Measurements from ENCODE around the gene COL7A1.

COL7A1 gene

GRCh38 chr3:48567500-48567899, 27.6 kb downstream of the COL7A1 start:
- no peak overlapping the region for H3K4me2 ChIP-seq (ENCODE audit: low read length)
- no peak overlapping the region for H2BK12ac ChIP-seq (ENCODE audit: low read length)
- H3K14ac ChIP-seq (ENCODE audit: low read length) = no peak overlapping the region
- no peak overlapping the region for H2BK5ac ChIP-seq (ENCODE audit: low read depth, low read length, poor library complexity)
- H3K4ac ChIP-seq (ENCODE audit: low read depth, low read length) = no peak overlapping the region
- no peak overlapping the region for H3K23ac ChIP-seq (ENCODE audit: low read length)
- H2BK120ac ChIP-seq (ENCODE audit: insufficient read depth, low read length, poor library complexity) = no peak overlapping the region
- peaks cover 43 to 45% of the 10 kb centered on the region in 2 experiments for H3K36me3 ChIP-seq (ENCODE audit: control insufficient read depth in 1 of 2, insufficient read depth in 2 of 2, low read length in 2 of 2)
- no peaks in the 10 kb centered on the region for H3K27me3 ChIP-seq (ENCODE audit: insufficient read depth, low read length)
- no peak overlapping the region for H4K8ac ChIP-seq (ENCODE audit: low read depth, low read length)
- H3K79me2 ChIP-seq (ENCODE audit: control insufficient read depth, insufficient read depth, low read length, poor library complexity) = no peaks in the 10 kb centered on the region
- H3K9ac ChIP-seq (ENCODE audit: low read length) = no peak overlapping the region
- no peaks in the 10 kb centered on the region for H3K79me1 ChIP-seq (ENCODE audit: low read length)
- H2AK5ac ChIP-seq (ENCODE audit: low read length) = no peak overlapping the region
- H3K27ac ChIP-seq (ENCODE audit: low read depth, low read length) = no peak overlapping the region
- H4K12ac ChIP-seq (ENCODE audit: low read depth, low read length) = no peak overlapping the region
- H3K9me3 ChIP-seq (ENCODE audit: insufficient read depth, low read depth, low read length) = no peaks in the 10 kb centered on the region
- H3K4me1 ChIP-seq (ENCODE audit: control insufficient read depth in 1 of 2, insufficient read depth in 2 of 2, low read length in 2 of 2) = peaks cover 0 to 2% of the 10 kb centered on the region in 2 experiments
- no peak overlapping the region for H3K4me3 ChIP-seq (ENCODE audit: low read depth, low read length)
- no peak for DNase-seq
- no peak overlapping the region for H4K91ac ChIP-seq (ENCODE audit: low read depth, low read length)
- no peak overlapping the region for H2AFZ ChIP-seq (ENCODE audit: insufficient read depth, low read length, poor library complexity)
- no peak overlapping the region for H3K18ac ChIP-seq (ENCODE audit: low read length)
- no CpG with 5 or more reads among the region's 11 CpGs for WGBS (ENCODE audit: extremely low coverage, insufficient coverage, insufficient read length)

GRCh38 chr3:48567090-48567489, 28.0 kb downstream of the COL7A1 start:
- H2AFZ ChIP-seq (ENCODE audit: insufficient read depth, low read length, poor library complexity) = no peak overlapping the region
- no peak overlapping the region for H4K12ac ChIP-seq (ENCODE audit: low read depth, low read length)
- H2BK12ac ChIP-seq (ENCODE audit: low read length) = no peak overlapping the region
- H2BK5ac ChIP-seq (ENCODE audit: low read depth, low read length, poor library complexity) = no peak overlapping the region
- no peak overlapping the region for H3K23ac ChIP-seq (ENCODE audit: low read length)
- no peak overlapping the region for H3K18ac ChIP-seq (ENCODE audit: low read length)
- H3K9ac ChIP-seq (ENCODE audit: low read length) = no peak overlapping the region
- no peak overlapping the region for H3K14ac ChIP-seq (ENCODE audit: low read length)
- peaks cover 42 to 48% of the 10 kb centered on the region in 2 experiments for H3K36me3 ChIP-seq (ENCODE audit: control insufficient read depth in 1 of 2, insufficient read depth in 2 of 2, low read length in 2 of 2)
- no peak overlapping the region for H3K27ac ChIP-seq (ENCODE audit: low read depth, low read length)
- no peak overlapping the region for H3K4me3 ChIP-seq (ENCODE audit: low read depth, low read length)
- H3K79me1 ChIP-seq (ENCODE audit: low read length) = no peaks in the 10 kb centered on the region
- no peak overlapping the region for H2BK120ac ChIP-seq (ENCODE audit: insufficient read depth, low read length, poor library complexity)
- H3K4me1 ChIP-seq (ENCODE audit: control insufficient read depth in 1 of 2, insufficient read depth in 2 of 2, low read length in 2 of 2) = peaks cover 0 to 2% of the 10 kb centered on the region in 2 experiments
- H3K27me3 ChIP-seq (ENCODE audit: insufficient read depth, low read length) = no peaks in the 10 kb centered on the region
- H3K4me2 ChIP-seq (ENCODE audit: low read length) = no peak overlapping the region
- no peak overlapping the region for H2AK5ac ChIP-seq (ENCODE audit: low read length)
- no peak overlapping the region for H3K4ac ChIP-seq (ENCODE audit: low read depth, low read length)
- WGBS (ENCODE audit: extremely low coverage, insufficient coverage, insufficient read length) = no CpG with 5 or more reads among the region's 5 CpGs
- no peaks in the 10 kb centered on the region for H3K9me3 ChIP-seq (ENCODE audit: insufficient read depth, low read depth, low read length)
- no peak overlapping the region for H4K91ac ChIP-seq (ENCODE audit: low read depth, low read length)
- H4K8ac ChIP-seq (ENCODE audit: low read depth, low read length) = no peak overlapping the region
- H3K79me2 ChIP-seq (ENCODE audit: control insufficient read depth, insufficient read depth, low read length, poor library complexity) = no peaks in the 10 kb centered on the region
- no peak for DNase-seq

GRCh38 chr3:48566401-48566760, 28.7 kb downstream of the COL7A1 start:
- Histone ChIP-seq H4K91ac (ENCODE audit: low read depth, low read length) (no peak overlapping the region), H3K14ac (ENCODE audit: low read length) (no peak overlapping the region), H3K27me3 (ENCODE audit: insufficient read depth, low read length) (no peaks in the 10 kb centered on the region), H3K18ac (ENCODE audit: low read length) (no peak overlapping the region), H2BK5ac (ENCODE audit: low read depth, low read length, poor library complexity) (no peak overlapping the region), H3K4ac (ENCODE audit: low read depth, low read length) (no peak overlapping the region), H2AFZ (ENCODE audit: insufficient read depth, low read length, poor library complexity) (no peak overlapping the region), H3K79me1 (ENCODE audit: low read length) (no peaks in the 10 kb centered on the region), H3K9me3 (ENCODE audit: insufficient read depth, low read depth, low read length) (no peaks in the 10 kb centered on the region), H3K79me2 (ENCODE audit: control insufficient read depth, insufficient read depth, low read length, poor library complexity) (no peaks in the 10 kb centered on the region), H3K9ac (ENCODE audit: low read length) (no peak overlapping the region), H2BK12ac (ENCODE audit: low read length) (no peak overlapping the region), H3K27ac (ENCODE audit: low read depth, low read length) (no peak overlapping the region), H3K4me1 (ENCODE audit: control insufficient read depth in 1 of 2, insufficient read depth in 2 of 2, low read length in 2 of 2) (peaks cover 0 to 2% of the 10 kb centered on the region in 2 experiments), H4K12ac (ENCODE audit: low read depth, low read length) (no peak overlapping the region), H3K4me2 (ENCODE audit: low read length) (no peak overlapping the region), H4K8ac (ENCODE audit: low read depth, low read length) (no peak overlapping the region), H3K4me3 (ENCODE audit: low read depth, low read length) (no peak overlapping the region), H2BK120ac (ENCODE audit: insufficient read depth, low read length, poor library complexity) (no peak overlapping the region), H3K23ac (ENCODE audit: low read length) (no peak overlapping the region), H2AK5ac (ENCODE audit: low read length) (no peak overlapping the region), H3K36me3 (ENCODE audit: control insufficient read depth in 1 of 2, insufficient read depth in 2 of 2, low read length in 2 of 2) (peaks cover 37 to 47% of the 10 kb centered on the region in 2 experiments)
- no CpG with 5 or more reads among the region's 9 CpGs for WGBS (ENCODE audit: extremely low coverage, insufficient coverage, insufficient read length)
- no peak for DNase-seq

- Histone ChIP-seq H3K27me3 (ENCODE audit: insufficient read depth, low read length) (no peaks in the 10 kb centered on the region), H2BK12ac (ENCODE audit: low read length) (no peak overlapping the region), H2BK5ac (ENCODE audit: low read depth, low read length, poor library complexity) (no peak overlapping the region), H2BK120ac (ENCODE audit: insufficient read depth, low read length, poor library complexity) (no peak overlapping the region), H3K4me1 (ENCODE audit: control insufficient read depth in 1 of 2, insufficient read depth in 2 of 2, low read length in 2 of 2) (peaks cover 2 to 8% of the 10 kb centered on the region in 2 experiments), H3K23ac (ENCODE audit: low read length) (no peak overlapping the region), H4K12ac (ENCODE audit: low read depth, low read length) (no peak overlapping the region), H3K36me3 (ENCODE audit: control insufficient read depth in 1 of 2, insufficient read depth in 2 of 2, low read length in 2 of 2) (peaks cover 35 to 45% of the 10 kb centered on the region in 2 experiments), H3K79me2 (ENCODE audit: control insufficient read depth, insufficient read depth, low read length, poor library complexity) (no peaks in the 10 kb centered on the region), H3K9ac (ENCODE audit: low read length) (no peak overlapping the region), H4K8ac (ENCODE audit: low read depth, low read length) (no peak overlapping the region), H3K79me1 (ENCODE audit: low read length) (no peaks in the 10 kb centered on the region), H3K9me3 (ENCODE audit: insufficient read depth, low read depth, low read length) (no peaks in the 10 kb centered on the region), H3K14ac (ENCODE audit: low read length) (no peak overlapping the region), H3K18ac (ENCODE audit: low read length) (no peak overlapping the region), H2AFZ (ENCODE audit: insufficient read depth, low read length, poor library complexity) (no peak overlapping the region), H4K91ac (ENCODE audit: low read depth, low read length) (no peak overlapping the region), H3K4me2 (ENCODE audit: low read length) (no peak overlapping the region), H3K27ac (ENCODE audit: low read depth, low read length) (no peak overlapping the region), H3K4me3 (ENCODE audit: low read depth, low read length) (no peak overlapping the region), H3K4ac (ENCODE audit: low read depth, low read length) (no peak overlapping the region), H2AK5ac (ENCODE audit: low read length) (no peak overlapping the region)
- DNase-seq = no peak
- WGBS (ENCODE audit: extremely low coverage, insufficient coverage, insufficient read length) = no CpG with 5 or more reads among the region's 7 CpGs
These were observed 29.3 kb downstream of the COL7A1 start for GRCh38 chr3:48565591-48566400.
